ENCODE data around the gene SBF1. TPM values are rescaled to one million over a fixed set of nuclear protein-coding genes. Genes with fewer than 3 reads are reported as not detected.
"Not testable (repeated sequence)": the region's sequence is repeated elsewhere in the genome, so short reads cannot be mapped to it uniquely, and the experiment has no call there.

The SBF1 gene
- total RNA-seq, 1 donor from 2014 or later: 96.5 TPM

GRCh38 chr22:50522208-50522805, 47.5 kb upstream of the SBF1 start:
- DNase-seq (ENCODE audit: low spot score, unreplicated experiment): no peak
- TF ChIP-seq CTCF (IDR thresholded peaks at IDR 0.05; ENCODE audit: unreplicated experiment): no peak
- Mint-ChIP-seq H3K27ac (no peak overlapping the region), H3K4me3 (ENCODE audit: low read depth) (no peak overlapping the region), H3K36me3 (ENCODE audit: insufficient read depth) (peaks cover 4% of the 10 kb centered on the region), H3K9me3 (ENCODE audit: low read depth) (no peaks in the 10 kb centered on the region), H3K27me3 (no peaks in the 10 kb centered on the region), H3K4me1 (ENCODE audit: low read depth) (peaks cover 11% of the 10 kb centered on the region)

GRCh38 chr22:50521710-50522109, 46.9 kb upstream of the SBF1 start:
- TF ChIP-seq CTCF (IDR thresholded peaks at IDR 0.05; ENCODE audit: unreplicated experiment): no peak
- no peak for DNase-seq (ENCODE audit: low spot score, unreplicated experiment)
- peaks cover 4% of the 10 kb centered on the region for H3K36me3 Mint-ChIP-seq (ENCODE audit: insufficient read depth)
- no peaks in the 10 kb centered on the region for H3K27me3 Mint-ChIP-seq
- no peak overlapping the region for H3K27ac Mint-ChIP-seq
- H3K4me1 Mint-ChIP-seq (ENCODE audit: low read depth): peaks cover 8% of the 10 kb centered on the region
- H3K9me3 Mint-ChIP-seq (ENCODE audit: low read depth): no peaks in the 10 kb centered on the region
- no peak overlapping the region for H3K4me3 Mint-ChIP-seq (ENCODE audit: low read depth)

GRCh38 chr22:50520826-50521453, 46.1 kb upstream of the SBF1 start:
- no peak for TF ChIP-seq CTCF (IDR thresholded peaks at IDR 0.05; ENCODE audit: unreplicated experiment)
- no peaks in the 10 kb centered on the region for H3K27me3 Mint-ChIP-seq
- peaks cover 6% of the 10 kb centered on the region for H3K4me1 Mint-ChIP-seq (ENCODE audit: low read depth)
- no peak for DNase-seq (ENCODE audit: low spot score, unreplicated experiment)
- H3K9me3 Mint-ChIP-seq (ENCODE audit: low read depth): no peaks in the 10 kb centered on the region
- H3K27ac Mint-ChIP-seq: no peak overlapping the region
- H3K36me3 Mint-ChIP-seq (ENCODE audit: insufficient read depth): peaks cover 4% of the 10 kb centered on the region
- H3K4me3 Mint-ChIP-seq (ENCODE audit: low read depth): no peak overlapping the region

GRCh38 chr22:50520184-50520583, 45.3 kb upstream of the SBF1 start:
- H3K27ac Mint-ChIP-seq; DNase-seq (ENCODE audit: low spot score, unreplicated experiment); H3K4me3 Mint-ChIP-seq (ENCODE audit: low read depth); H3K36me3 Mint-ChIP-seq (ENCODE audit: insufficient read depth); H3K9me3 Mint-ChIP-seq (ENCODE audit: low read depth); H3K4me1 Mint-ChIP-seq (ENCODE audit: low read depth); H3K27me3 Mint-ChIP-seq: not testable (repeated sequence)

- H3K9me3 Mint-ChIP-seq (ENCODE audit: low read depth): no peaks in the 10 kb centered on the region
- no peak for TF ChIP-seq CTCF (IDR thresholded peaks at IDR 0.05; ENCODE audit: unreplicated experiment)
- no peaks in the 10 kb centered on the region for H3K4me1 Mint-ChIP-seq (ENCODE audit: low read depth)
- no peak for DNase-seq (ENCODE audit: low spot score, unreplicated experiment)
- no peak overlapping the region for H3K27ac Mint-ChIP-seq
- no peaks in the 10 kb centered on the region for H3K27me3 Mint-ChIP-seq
- no peak overlapping the region for H3K4me3 Mint-ChIP-seq (ENCODE audit: low read depth)
- peaks cover 2% of the 10 kb centered on the region for H3K36me3 Mint-ChIP-seq (ENCODE audit: insufficient read depth)
These were observed 44.3 kb upstream of the SBF1 start for GRCh38 chr22:50519151-50519550.

- Mint-ChIP-seq H3K27ac (no peak overlapping the region), H3K9me3 (ENCODE audit: low read depth) (no peaks in the 10 kb centered on the region), H3K36me3 (ENCODE audit: insufficient read depth) (peaks cover 2% of the 10 kb centered on the region), H3K4me1 (ENCODE audit: low read depth) (no peaks in the 10 kb centered on the region), H3K4me3 (ENCODE audit: low read depth) (no peak overlapping the region), H3K27me3 (no peaks in the 10 kb centered on the region)
- DNase-seq (ENCODE audit: low spot score, unreplicated experiment): no peak
- TF ChIP-seq CTCF (IDR thresholded peaks at IDR 0.05; ENCODE audit: unreplicated experiment): no peak
These were observed 43.8 kb upstream of the SBF1 start for GRCh38 chr22:50518606-50519005.

All from progenitor cell of endocrine pancreas (in vitro differentiated cells).